ENCODE results near the gene OSBPL8.

OSBPL8 gene

GRCh38 chr12:76451528-76451927 is 108.0 kb downstream of the OSBPL8 start:
- H3K4me3 Mint-ChIP-seq, result no peak overlapping the region
- H3K27me3 Mint-ChIP-seq, result no peaks in the 10 kb centered on the region
- peaks cover 38% of the 10 kb centered on the region for H3K4me1 Mint-ChIP-seq (ENCODE audit: low read depth)
- peak overlapping the region; percentile 34 for H3K27ac Mint-ChIP-seq
- peaks cover 21% of the 10 kb centered on the region for H3K36me3 Mint-ChIP-seq
- no peaks in the 10 kb centered on the region for H3K9me3 Mint-ChIP-seq (ENCODE audit: low read depth)

DNA sequence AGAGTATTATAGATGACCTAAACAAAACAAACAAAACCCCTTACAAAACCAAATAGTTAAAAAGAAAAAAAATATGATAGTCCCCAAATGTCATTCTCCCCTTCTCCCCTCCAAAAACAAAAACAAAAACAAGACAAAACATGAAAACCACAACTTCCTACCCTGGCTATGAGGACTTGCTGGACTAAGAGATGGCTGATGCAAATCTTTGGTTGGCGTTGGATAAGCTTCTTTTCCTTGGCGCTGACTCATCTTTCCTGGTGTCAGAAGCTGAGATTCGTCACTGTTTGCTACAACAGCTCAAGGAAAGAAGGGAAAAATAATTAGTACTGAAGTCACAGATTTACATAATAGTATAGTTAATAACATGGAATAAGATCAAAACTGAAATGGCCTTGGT is 108.9 kb downstream of the OSBPL8 start:
- no peak overlapping the region for H3K27ac Mint-ChIP-seq
- peaks cover 40% of the 10 kb centered on the region for H3K4me1 Mint-ChIP-seq (ENCODE audit: low read depth)
- no peaks in the 10 kb centered on the region for H3K9me3 Mint-ChIP-seq (ENCODE audit: low read depth)
- H3K36me3 Mint-ChIP-seq, result peaks cover 24% of the 10 kb centered on the region
- no peak overlapping the region for H3K4me3 Mint-ChIP-seq
- no peaks in the 10 kb centered on the region for H3K27me3 Mint-ChIP-seq

- Mint-ChIP-seq H3K27ac (no peak overlapping the region), H3K9me3 (ENCODE audit: low read depth) (no peaks in the 10 kb centered on the region), H3K27me3 (no peaks in the 10 kb centered on the region), H3K36me3 (peaks cover 24% of the 10 kb centered on the region), H3K4me1 (ENCODE audit: low read depth) (peaks cover 41% of the 10 kb centered on the region), H3K4me3 (no peak overlapping the region)
These were observed 109.6 kb downstream of the OSBPL8 start for GRCh38 chr12:76449993-76450392.

- H3K27ac Mint-ChIP-seq, result no peak overlapping the region
- H3K9me3 Mint-ChIP-seq (ENCODE audit: low read depth), result no peaks in the 10 kb centered on the region
- H3K36me3 Mint-ChIP-seq, result peaks cover 24% of the 10 kb centered on the region
- no peak overlapping the region for H3K4me3 Mint-ChIP-seq
- no peaks in the 10 kb centered on the region for H3K27me3 Mint-ChIP-seq
- H3K4me1 Mint-ChIP-seq (ENCODE audit: low read depth), result peaks cover 44% of the 10 kb centered on the region
These were observed 110.0 kb downstream of the OSBPL8 start for GRCh38 chr12:76449583-76449982.

GRCh38 chr12:76449016-76449415 is 110.6 kb downstream of the OSBPL8 start:
- Mint-ChIP-seq H3K27ac (no peak overlapping the region), H3K9me3 (ENCODE audit: low read depth) (no peaks in the 10 kb centered on the region), H3K4me1 (ENCODE audit: low read depth) (peaks cover 49% of the 10 kb centered on the region), H3K4me3 (no peak overlapping the region), H3K36me3 (peaks cover 26% of the 10 kb centered on the region), H3K27me3 (no peaks in the 10 kb centered on the region)

DNA sequence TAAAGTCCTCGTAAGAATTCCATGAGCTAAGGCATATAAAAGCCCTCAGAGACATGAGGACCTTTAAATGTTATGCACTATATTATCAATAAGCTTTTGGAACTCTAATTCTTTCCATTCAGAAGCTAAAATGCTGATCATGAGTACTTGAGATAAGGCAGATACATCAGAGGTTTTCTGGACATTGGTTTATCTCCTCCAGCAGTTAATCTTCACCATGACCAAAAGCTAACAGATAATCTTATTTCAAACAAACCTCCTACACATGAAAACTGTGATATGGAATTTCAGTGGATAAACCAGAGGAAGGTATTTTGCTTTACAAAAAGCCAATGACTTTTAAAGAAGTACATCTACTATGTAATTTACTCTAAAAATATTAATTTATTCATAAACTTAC is 113.5 kb downstream of the OSBPL8 start:
- Mint-ChIP-seq H3K9me3 (ENCODE audit: low read depth) (no peaks in the 10 kb centered on the region), H3K4me1 (ENCODE audit: low read depth) (peaks cover 55% of the 10 kb centered on the region), H3K36me3 (peaks cover 21% of the 10 kb centered on the region), H3K27ac (no peak overlapping the region), H3K27me3 (no peaks in the 10 kb centered on the region), H3K4me3 (no peak overlapping the region)

DNA sequence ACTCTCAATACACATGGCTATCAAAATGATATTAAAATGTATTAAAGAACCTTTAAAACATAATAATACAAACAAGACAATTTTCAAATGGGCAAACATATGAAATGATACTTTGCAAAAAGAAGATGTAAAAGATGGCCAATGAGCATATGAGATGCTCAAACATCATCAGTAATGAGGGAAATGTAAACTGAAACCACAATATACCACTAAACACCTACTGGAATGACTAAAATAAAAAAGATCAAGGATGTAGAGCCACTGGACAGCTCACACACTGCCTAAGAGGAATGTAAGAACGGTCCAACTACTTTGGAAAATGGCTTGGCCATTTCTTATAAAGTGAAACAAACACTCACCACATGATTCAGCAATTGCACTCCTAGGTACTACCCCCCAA is 114.1 kb downstream of the OSBPL8 start:
- H3K9me3 Mint-ChIP-seq (ENCODE audit: low read depth), result no peaks in the 10 kb centered on the region
- peaks cover 57% of the 10 kb centered on the region for H3K4me1 Mint-ChIP-seq (ENCODE audit: low read depth)
- peaks cover 20% of the 10 kb centered on the region for H3K36me3 Mint-ChIP-seq
- no peaks in the 10 kb centered on the region for H3K27me3 Mint-ChIP-seq
- no peak overlapping the region for H3K4me3 Mint-ChIP-seq
- H3K27ac Mint-ChIP-seq, result peak overlapping the region; percentile 24

- H3K36me3 Mint-ChIP-seq, result peaks cover 20% of the 10 kb centered on the region
- peaks cover 53% of the 10 kb centered on the region for H3K4me1 Mint-ChIP-seq (ENCODE audit: low read depth)
- no peaks in the 10 kb centered on the region for H3K9me3 Mint-ChIP-seq (ENCODE audit: low read depth)
- peak overlapping the region; percentile 2 for H3K27ac Mint-ChIP-seq
- no peaks in the 10 kb centered on the region for H3K27me3 Mint-ChIP-seq
- H3K4me3 Mint-ChIP-seq, result no peak overlapping the region
These were observed 115.1 kb downstream of the OSBPL8 start for GRCh38 chr12:76444408-76444984.

- Mint-ChIP-seq H3K27ac (peak overlapping the region; percentile 59), H3K9me3 (ENCODE audit: low read depth) (peaks cover 3% of the 10 kb centered on the region), H3K4me3 (no peak overlapping the region), H3K4me1 (ENCODE audit: low read depth) (peaks cover 40% of the 10 kb centered on the region), H3K27me3 (no peaks in the 10 kb centered on the region), H3K36me3 (peaks cover 29% of the 10 kb centered on the region)
These were observed 118.6 kb downstream of the OSBPL8 start for GRCh38 chr12:76441016-76441415.

- no peaks in the 10 kb centered on the region for H3K27me3 Mint-ChIP-seq
- H3K36me3 Mint-ChIP-seq, result peaks cover 63% of the 10 kb centered on the region
These were observed 126.8 kb downstream of the OSBPL8 start for GRCh38 chr12:76432733-76433132.

DNA sequence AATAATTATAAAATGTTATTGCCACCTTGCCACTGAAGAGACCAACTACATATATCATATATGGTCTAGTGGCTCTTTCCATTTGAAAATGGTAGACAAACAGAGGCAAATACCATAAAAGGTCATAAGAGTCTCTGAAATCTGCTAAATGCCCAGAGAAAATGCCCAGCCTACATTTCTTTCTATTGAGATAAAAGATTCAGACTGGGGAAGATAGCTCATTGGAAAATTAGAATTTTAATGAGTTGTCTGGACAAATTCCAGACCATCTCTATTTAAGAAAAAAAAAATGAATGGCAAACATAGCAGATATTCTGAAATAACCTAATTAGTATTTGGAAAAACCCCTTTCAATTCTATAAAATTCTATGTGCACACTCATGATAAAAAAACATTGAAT is 131.5 kb downstream of the OSBPL8 start:
- peaks cover 11% of the 10 kb centered on the region for H3K9me3 Mint-ChIP-seq (ENCODE audit: low read depth)

More at GRCh38 chr12:76432733-76433132, 126.8 kb downstream of the OSBPL8 start:
- Mint-ChIP-seq H3K27ac (no peak overlapping the region), H3K4me1 (ENCODE audit: low read depth) (peaks cover 27% of the 10 kb centered on the region), H3K9me3 (ENCODE audit: low read depth) (peaks cover 27% of the 10 kb centered on the region), H3K4me3 (no peak overlapping the region)

DNA sequence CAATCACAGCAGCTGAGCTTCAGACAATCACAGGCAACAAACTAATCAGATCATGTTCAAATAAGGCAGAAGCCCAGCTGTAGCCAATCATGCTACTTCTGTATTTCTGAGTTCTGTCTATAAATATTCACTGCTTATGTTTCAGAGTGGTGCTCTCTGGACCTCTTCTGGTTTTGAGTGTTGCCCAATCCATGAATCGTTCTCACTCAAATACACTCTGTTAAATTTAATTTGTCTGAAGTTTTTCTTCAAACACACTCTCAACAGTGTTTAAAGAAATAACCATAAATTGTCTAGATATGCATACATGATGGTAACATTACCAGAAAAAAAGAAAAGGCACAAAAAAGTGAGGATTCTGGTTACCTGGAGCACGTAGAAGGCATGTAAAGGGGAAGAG is 133.4 kb downstream of the OSBPL8 start:
- Mint-ChIP-seq H3K9me3 (ENCODE audit: low read depth) (no peaks in the 10 kb centered on the region), H3K27ac (no peak overlapping the region), H3K4me3 (no peak overlapping the region), H3K36me3 (peaks cover 33% of the 10 kb centered on the region), H3K27me3 (no peaks in the 10 kb centered on the region), H3K4me1 (ENCODE audit: low read depth) (peaks cover 33% of the 10 kb centered on the region)

More for the DNA sequence above, 131.5 kb downstream of the OSBPL8 start:
- peaks cover 49% of the 10 kb centered on the region for H3K36me3 Mint-ChIP-seq
- H3K27me3 Mint-ChIP-seq, result no peaks in the 10 kb centered on the region
- H3K4me1 Mint-ChIP-seq (ENCODE audit: low read depth), result peaks cover 33% of the 10 kb centered on the region
- no peak overlapping the region for H3K4me3 Mint-ChIP-seq
- no peak overlapping the region for H3K27ac Mint-ChIP-seq

GRCh38 chr12:76424941-76425340 is 134.6 kb downstream of the OSBPL8 start:
- Mint-ChIP-seq H3K27ac (no peak overlapping the region), H3K9me3 (ENCODE audit: low read depth) (no peaks in the 10 kb centered on the region)

GRCh38 chr12:76422543-76423438 is 136.8 kb downstream of the OSBPL8 start:
- H3K9me3 Mint-ChIP-seq (ENCODE audit: low read depth), result no peaks in the 10 kb centered on the region
- H3K27me3 Mint-ChIP-seq, result no peaks in the 10 kb centered on the region
- no peak overlapping the region for H3K27ac Mint-ChIP-seq
- no peak overlapping the region for H3K4me3 Mint-ChIP-seq
- peaks cover 21% of the 10 kb centered on the region for H3K36me3 Mint-ChIP-seq
- H3K4me1 Mint-ChIP-seq (ENCODE audit: low read depth), result peaks cover 26% of the 10 kb centered on the region

More at GRCh38 chr12:76424941-76425340, 134.6 kb downstream of the OSBPL8 start:
- H3K27me3 Mint-ChIP-seq, result no peaks in the 10 kb centered on the region
- no peak overlapping the region for H3K4me3 Mint-ChIP-seq
- peaks cover 25% of the 10 kb centered on the region for H3K4me1 Mint-ChIP-seq (ENCODE audit: low read depth)
- H3K36me3 Mint-ChIP-seq, result peaks cover 23% of the 10 kb centered on the region

DNA sequence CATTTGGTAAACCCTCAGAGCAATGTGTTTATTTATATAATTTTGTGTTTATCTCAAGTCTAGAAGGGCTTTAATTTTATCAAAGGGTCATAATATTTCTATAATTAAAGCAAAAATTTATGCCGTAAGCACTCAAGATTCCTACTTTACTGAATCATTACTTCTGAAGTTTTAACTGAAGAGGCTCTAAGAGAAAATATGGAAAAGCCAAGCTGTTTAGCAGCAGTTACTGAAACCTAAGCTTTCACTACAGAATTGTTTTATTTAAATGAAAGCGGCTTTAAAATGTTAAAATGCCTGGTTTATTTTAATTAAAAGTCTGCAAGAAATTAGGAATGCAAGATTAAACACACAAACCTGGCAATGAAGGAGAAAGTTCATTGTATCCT is 137.4 kb downstream of the OSBPL8 start:
- Mint-ChIP-seq H3K36me3 (peaks cover 21% of the 10 kb centered on the region), H3K27ac (no peak overlapping the region), H3K4me3 (no peak overlapping the region), H3K4me1 (ENCODE audit: low read depth) (peaks cover 33% of the 10 kb centered on the region), H3K9me3 (ENCODE audit: low read depth) (no peaks in the 10 kb centered on the region), H3K27me3 (no peaks in the 10 kb centered on the region)

Measured in activated naive CD8-positive, alpha-beta T cell (primary cell).